ENCODE measurements around the gene TSPAN9. TPM values are rescaled to one million over a fixed set of nuclear protein-coding genes. Genes with fewer than 3 reads are reported as not detected.

TSPAN9 gene
- total and polyA plus RNA-seq, 4 donors, result 27.6 to 40.1 (median 30.9) TPM

DNA sequence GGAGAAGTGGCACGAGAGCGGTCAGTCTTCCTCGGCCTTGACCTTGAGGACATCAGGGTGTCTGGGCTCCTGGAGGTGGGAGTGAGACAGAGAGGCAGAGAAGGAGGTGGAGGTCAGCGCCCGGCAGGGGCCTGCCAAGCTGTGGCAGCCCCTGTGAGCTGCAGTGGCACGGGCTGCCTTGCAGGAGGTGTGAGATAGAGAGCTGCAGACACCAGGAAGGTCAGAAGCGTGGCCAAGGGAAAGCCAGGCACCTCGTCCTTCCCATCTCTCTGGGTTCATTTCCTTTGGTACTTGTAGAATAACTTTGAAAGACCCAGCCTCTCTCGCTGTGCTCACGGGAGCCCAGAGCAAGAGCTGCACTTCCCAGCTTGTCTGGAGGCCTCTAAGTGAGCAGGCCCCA lies 98.1 kb downstream of the TSPAN9 start:
- Histone ChIP-seq H3K4me3 (ENCODE audit: low read depth, low read length) (no peak overlapping the region), H3K27me3 (ENCODE audit: control insufficient read depth, insufficient read depth, low read length) (no peaks in the 10 kb centered on the region), H3K36me3 (ENCODE audit: control insufficient read depth, insufficient read depth, low read length) (peaks cover 5% of the 10 kb centered on the region), H3K27ac (ENCODE audit: low read depth, low read length) (no peak overlapping the region), H3K4me1 (ENCODE audit: control insufficient read depth, insufficient read depth, low read length) (peaks cover 20% of the 10 kb centered on the region), H3K9me3 (ENCODE audit: control insufficient read depth, insufficient read depth, low read length) (no peaks in the 10 kb centered on the region)
- WGBS (ENCODE audit: insufficient coverage), result 86% methylated on average over 8 of the region's 10 CpGs
- DNase-seq (ENCODE audit: low read depth in 4 of 6, low spot score in 6 of 6), result no peak

DNA sequence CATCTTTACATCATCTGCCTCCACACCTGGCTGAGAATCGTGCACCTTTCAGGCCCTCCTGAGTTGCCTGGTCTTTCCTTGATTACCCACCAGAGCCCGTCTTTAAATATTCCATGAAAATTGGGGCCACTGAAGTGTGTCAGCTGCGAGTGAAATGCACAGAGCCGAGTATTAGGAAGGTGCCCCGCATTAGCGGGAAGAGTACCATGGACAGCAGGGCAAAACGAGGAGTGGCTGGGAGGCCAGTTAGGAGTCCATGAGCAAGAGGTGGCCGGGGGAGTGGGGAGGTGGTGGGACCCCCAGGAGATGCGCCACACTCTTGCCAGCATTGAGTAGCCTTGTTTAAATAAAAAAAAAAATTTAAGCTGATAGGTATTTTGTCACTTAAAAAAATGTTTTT lies 99.6 kb downstream of the TSPAN9 start:
- no peak for DNase-seq (ENCODE audit: low read depth in 4 of 6, low spot score in 6 of 6)
- H3K4me3 ChIP-seq (ENCODE audit: low read depth, low read length), result no peak overlapping the region
- peaks cover 20% of the 10 kb centered on the region for H3K4me1 ChIP-seq (ENCODE audit: control insufficient read depth, insufficient read depth, low read length)
- H3K27me3 ChIP-seq (ENCODE audit: control insufficient read depth, insufficient read depth, low read length), result no peaks in the 10 kb centered on the region
- no peaks in the 10 kb centered on the region for H3K9me3 ChIP-seq (ENCODE audit: control insufficient read depth, insufficient read depth, low read length)
- H3K36me3 ChIP-seq (ENCODE audit: control insufficient read depth, insufficient read depth, low read length), result peaks cover 5% of the 10 kb centered on the region
- H3K27ac ChIP-seq (ENCODE audit: low read depth, low read length), result no peak overlapping the region
- WGBS (ENCODE audit: insufficient coverage), result 91% methylated on average over 9 of the region's 9 CpGs

DNA sequence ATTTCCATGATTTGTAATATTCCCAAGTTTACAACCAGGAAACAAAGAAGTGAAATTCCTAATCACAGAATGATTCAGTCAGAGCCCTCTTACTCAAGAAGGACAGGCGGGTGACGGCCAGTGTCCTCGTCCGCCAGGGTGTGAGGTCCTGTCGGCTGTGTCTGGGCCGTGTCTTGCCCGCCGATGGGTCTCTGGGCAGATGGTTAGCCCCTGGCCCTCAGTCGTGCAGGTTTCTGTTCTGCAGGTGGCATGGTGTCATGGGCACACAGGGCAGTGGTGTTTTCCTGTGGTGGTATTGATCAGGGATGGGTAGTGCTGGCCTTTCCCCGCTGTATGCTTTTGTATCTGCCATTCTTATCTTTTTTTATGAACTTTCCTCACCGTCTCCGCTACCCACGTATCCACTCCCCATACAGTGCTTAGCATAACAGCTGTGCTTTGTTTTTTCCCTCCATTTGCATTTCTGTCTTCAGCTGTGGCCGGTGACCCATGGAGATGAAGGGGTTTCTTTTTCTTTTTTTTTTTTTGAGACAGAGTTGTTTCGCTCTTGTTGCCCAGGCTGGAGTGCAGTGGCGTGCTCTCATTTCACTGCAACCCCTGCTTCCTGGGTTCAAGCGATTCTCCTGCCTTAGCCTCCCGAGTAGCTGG lies 100.7 kb downstream of the TSPAN9 start:
- Histone ChIP-seq H3K27me3 (ENCODE audit: control insufficient read depth, insufficient read depth, low read length) (no peaks in the 10 kb centered on the region), H3K36me3 (ENCODE audit: control insufficient read depth, insufficient read depth, low read length) (no peaks in the 10 kb centered on the region), H3K4me3 (ENCODE audit: low read depth, low read length) (no peak overlapping the region), H3K27ac (ENCODE audit: low read depth, low read length) (no peak overlapping the region), H3K4me1 (ENCODE audit: control insufficient read depth, insufficient read depth, low read length) (peaks cover 9% of the 10 kb centered on the region), H3K9me3 (ENCODE audit: control insufficient read depth, insufficient read depth, low read length) (no peaks in the 10 kb centered on the region)
- 86% methylated on average over 9 of the region's 18 CpGs for WGBS (ENCODE audit: insufficient coverage)
- no peak for DNase-seq (ENCODE audit: low read depth in 4 of 6, low spot score in 6 of 6)

DNA sequence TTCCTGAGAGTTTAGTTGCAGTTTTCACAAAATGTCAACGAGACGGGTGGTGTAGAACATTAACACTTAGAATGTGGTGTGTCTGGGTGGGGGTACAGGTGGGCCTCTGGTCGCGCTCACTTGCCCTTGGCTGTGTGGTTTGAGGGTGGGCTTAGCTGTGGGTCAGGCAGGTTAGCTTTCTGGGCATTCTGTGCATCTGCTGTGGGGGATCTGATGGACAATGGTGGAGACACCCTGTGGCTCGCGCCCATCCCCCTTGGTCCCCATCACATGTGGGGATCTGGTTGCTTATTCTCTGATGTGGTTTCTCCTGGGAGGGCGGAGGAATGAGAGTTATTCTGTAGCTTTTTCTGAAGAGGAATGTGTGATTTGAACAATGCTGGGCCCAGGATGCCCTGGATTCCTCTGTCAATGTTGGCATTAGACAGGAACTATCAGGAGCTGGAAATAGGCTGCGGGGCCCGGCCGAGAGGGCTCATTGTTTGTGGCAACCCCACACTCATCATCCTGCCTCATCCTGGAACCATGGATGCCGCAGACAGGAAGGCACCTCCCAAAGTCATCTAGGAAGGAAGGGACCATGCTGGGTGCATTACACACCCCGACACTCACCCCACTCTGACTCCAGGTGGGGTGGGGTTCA lies 101.6 kb downstream of the TSPAN9 start:
- H3K9me3 ChIP-seq (ENCODE audit: control insufficient read depth, insufficient read depth, low read length), result no peaks in the 10 kb centered on the region
- H3K27me3 ChIP-seq (ENCODE audit: control insufficient read depth, insufficient read depth, low read length), result no peaks in the 10 kb centered on the region
- no peaks in the 10 kb centered on the region for H3K36me3 ChIP-seq (ENCODE audit: control insufficient read depth, insufficient read depth, low read length)
- WGBS (ENCODE audit: insufficient coverage), result 92% methylated on average over 11 of the region's 12 CpGs
- no peak overlapping the region for H3K4me3 ChIP-seq (ENCODE audit: low read depth, low read length)
- DNase-seq (ENCODE audit: low read depth in 4 of 6, low spot score in 6 of 6), result no peak
- H3K4me1 ChIP-seq (ENCODE audit: control insufficient read depth, insufficient read depth, low read length), result peaks cover 8% of the 10 kb centered on the region
- H3K27ac ChIP-seq (ENCODE audit: low read depth, low read length), result no peak overlapping the region

DNA sequence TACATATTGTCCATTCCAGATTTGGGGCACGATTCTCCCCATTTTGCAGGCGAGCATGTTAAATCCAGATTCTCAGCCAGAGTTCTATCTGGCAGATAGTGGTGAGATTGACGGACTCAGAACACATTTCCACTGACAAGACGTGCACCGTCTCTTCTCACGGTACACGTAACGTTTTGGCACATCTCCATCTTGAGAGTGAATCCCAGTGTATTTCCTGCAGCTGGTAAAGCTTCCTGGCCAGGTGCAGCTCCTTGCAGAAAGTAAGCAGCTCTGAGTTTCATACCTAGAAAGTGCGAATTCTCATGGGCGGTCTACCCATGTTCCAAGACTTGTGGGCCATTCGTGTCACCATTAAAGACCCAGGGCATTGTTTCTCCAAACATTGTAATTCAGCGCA lies 102.6 kb downstream of the TSPAN9 start:
- Histone ChIP-seq H3K36me3 (ENCODE audit: control insufficient read depth, insufficient read depth, low read length) (no peaks in the 10 kb centered on the region), H3K27ac (ENCODE audit: low read depth, low read length) (no peak overlapping the region), H3K9me3 (ENCODE audit: control insufficient read depth, insufficient read depth, low read length) (no peaks in the 10 kb centered on the region), H3K4me3 (ENCODE audit: low read depth, low read length) (no peak overlapping the region), H3K4me1 (ENCODE audit: control insufficient read depth, insufficient read depth, low read length) (peaks cover 12% of the 10 kb centered on the region), H3K27me3 (ENCODE audit: control insufficient read depth, insufficient read depth, low read length) (no peaks in the 10 kb centered on the region)
- WGBS (ENCODE audit: insufficient coverage), result 85% methylated on average over 9 of the region's 12 CpGs
- no peak for DNase-seq (ENCODE audit: low read depth in 4 of 6, low spot score in 6 of 6)

DNA sequence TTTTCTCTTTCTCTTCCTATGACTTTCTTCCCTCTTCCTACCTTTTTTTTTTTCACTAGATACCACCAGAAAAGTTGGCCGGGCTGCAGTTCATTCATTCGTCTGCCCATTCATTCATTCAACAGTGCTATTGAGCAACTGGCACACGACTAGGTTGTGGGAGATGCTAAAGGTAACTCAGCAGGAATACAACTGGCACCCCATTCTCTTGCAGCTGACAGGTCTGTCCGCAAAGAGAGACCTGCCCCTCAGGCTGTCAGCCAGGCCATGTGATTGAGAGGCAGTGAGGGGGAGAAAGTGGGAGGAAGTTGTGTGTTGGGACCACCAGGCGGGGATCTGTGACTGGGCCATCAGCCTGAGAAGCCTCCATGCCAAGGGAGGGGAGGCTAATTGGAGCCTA lies 105.2 kb downstream of the TSPAN9 start:
- H3K4me1 ChIP-seq (ENCODE audit: control insufficient read depth, insufficient read depth, low read length), result peaks cover 5% of the 10 kb centered on the region
- H3K36me3 ChIP-seq (ENCODE audit: control insufficient read depth, insufficient read depth, low read length), result no peaks in the 10 kb centered on the region
- no peak overlapping the region for H3K4me3 ChIP-seq (ENCODE audit: low read depth, low read length)
- 74% methylated on average over 5 of the region's 5 CpGs for WGBS (ENCODE audit: insufficient coverage)
- H3K9me3 ChIP-seq (ENCODE audit: control insufficient read depth, insufficient read depth, low read length), result no peaks in the 10 kb centered on the region
- DNase-seq (ENCODE audit: low read depth in 4 of 6, low spot score in 6 of 6), result no peak
- H3K27ac ChIP-seq (ENCODE audit: low read depth, low read length), result no peak overlapping the region
- no peaks in the 10 kb centered on the region for H3K27me3 ChIP-seq (ENCODE audit: control insufficient read depth, insufficient read depth, low read length)

DNA sequence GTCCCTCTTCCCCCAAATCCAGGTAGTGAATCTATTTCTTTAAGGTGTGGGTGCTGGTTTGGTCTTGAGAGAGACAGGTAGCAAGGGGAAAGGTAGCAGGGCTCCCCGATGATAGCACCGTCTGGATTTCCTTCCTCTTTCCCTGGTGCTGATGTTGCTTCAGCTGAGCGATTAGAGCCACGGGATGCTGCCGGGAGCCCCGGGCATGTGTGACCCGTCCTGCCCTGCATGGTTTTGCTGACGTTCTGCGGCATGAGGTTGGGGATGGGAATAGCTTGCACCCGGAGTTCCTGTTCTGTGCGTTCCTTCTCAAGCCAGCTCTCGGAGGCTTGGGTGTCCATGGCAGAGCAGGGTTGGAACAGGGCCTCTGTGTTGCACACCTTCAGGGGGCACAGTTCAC lies 107.3 kb downstream of the TSPAN9 start:
- no peak overlapping the region for H3K4me3 ChIP-seq (ENCODE audit: low read depth, low read length)
- H3K36me3 ChIP-seq (ENCODE audit: control insufficient read depth, insufficient read depth, low read length), result no peaks in the 10 kb centered on the region
- peaks cover 9% of the 10 kb centered on the region for H3K4me1 ChIP-seq (ENCODE audit: control insufficient read depth, insufficient read depth, low read length)
- no peak for DNase-seq (ENCODE audit: low read depth in 4 of 6, low spot score in 6 of 6)
- H3K27me3 ChIP-seq (ENCODE audit: control insufficient read depth, insufficient read depth, low read length), result no peaks in the 10 kb centered on the region
- 85% methylated on average over 12 of the region's 12 CpGs for WGBS (ENCODE audit: insufficient coverage)
- no peaks in the 10 kb centered on the region for H3K9me3 ChIP-seq (ENCODE audit: control insufficient read depth, insufficient read depth, low read length)
- no peak overlapping the region for H3K27ac ChIP-seq (ENCODE audit: low read depth, low read length)

DNA sequence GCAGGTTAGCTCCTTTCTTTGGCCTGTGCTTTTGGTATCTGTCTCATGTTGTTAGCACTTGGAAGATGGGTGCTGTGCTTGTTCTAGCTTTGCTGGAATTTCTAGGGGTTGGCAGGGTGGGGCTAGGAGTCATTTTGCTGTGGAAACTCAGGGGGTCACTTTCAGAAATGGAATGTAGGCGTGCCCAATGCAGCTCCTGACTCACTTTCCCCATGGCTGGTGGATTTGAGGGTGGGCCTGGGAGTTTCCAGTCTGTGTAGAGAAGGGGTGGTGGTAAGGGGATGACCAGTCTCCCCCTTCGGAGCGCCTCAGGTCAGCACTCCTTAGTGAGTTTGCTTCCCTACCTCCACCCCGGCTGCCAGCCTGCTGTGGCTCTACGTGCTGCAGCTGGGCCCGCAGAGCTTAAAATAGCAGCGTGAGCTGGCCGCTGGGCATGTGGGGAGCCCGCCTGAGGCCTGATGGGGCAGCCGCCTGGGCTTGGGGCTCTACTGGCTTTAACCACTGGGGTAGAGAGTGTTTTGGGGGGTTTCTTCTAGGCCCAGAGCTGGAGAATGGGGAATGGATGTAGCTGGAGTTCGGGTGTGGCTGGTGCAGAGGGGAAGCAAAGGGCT lies 108.2 kb downstream of the TSPAN9 start:
- Histone ChIP-seq H3K4me1 (ENCODE audit: control insufficient read depth, insufficient read depth, low read length) (peaks cover 16% of the 10 kb centered on the region), H3K27ac (ENCODE audit: low read depth, low read length) (no peak overlapping the region)
- no peak for DNase-seq (ENCODE audit: low read depth in 4 of 6, low spot score in 6 of 6)

DNA sequence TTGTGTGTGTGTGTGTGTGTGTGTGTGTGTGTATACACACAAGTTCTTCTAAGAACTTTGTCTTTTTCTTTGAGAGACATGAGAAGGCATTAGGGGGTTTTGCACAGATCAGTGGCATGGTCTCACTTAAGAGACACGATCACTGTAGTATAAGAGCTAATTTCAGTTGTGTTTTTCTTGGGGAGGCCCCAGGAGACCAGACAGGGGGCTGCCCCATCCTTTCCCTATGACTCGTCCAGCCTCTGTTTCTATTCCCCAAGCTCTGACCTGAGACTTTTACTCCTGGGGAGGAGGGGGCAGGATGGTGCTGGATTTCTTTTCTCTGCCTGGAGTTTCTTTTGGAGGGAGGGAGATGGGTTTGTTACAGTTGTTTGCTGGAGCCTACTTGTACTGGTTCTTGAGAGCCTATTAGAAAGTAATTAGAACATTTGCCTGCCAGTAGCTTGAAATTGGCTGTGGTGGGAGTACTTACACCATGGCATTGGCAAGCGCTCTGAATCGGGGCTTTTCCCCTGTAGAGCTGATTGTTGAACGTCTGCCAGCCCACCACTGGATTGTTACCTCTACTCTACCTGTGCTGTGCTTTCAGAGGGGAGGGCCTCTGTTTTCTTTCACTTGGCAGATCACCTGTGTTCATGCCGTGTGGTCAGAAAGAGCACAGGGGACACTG lies 109.5 kb downstream of the TSPAN9 start:
- Histone ChIP-seq H3K4me3 (ENCODE audit: low read depth, low read length) (no peak overlapping the region), H3K36me3 (ENCODE audit: control insufficient read depth, insufficient read depth, low read length) (no peaks in the 10 kb centered on the region), H3K4me1 (ENCODE audit: control insufficient read depth, insufficient read depth, low read length) (peaks cover 16% of the 10 kb centered on the region), H3K27me3 (ENCODE audit: control insufficient read depth, insufficient read depth, low read length) (no peaks in the 10 kb centered on the region), H3K27ac (ENCODE audit: low read depth, low read length) (no peak overlapping the region), H3K9me3 (ENCODE audit: control insufficient read depth, insufficient read depth, low read length) (no peaks in the 10 kb centered on the region)
- 64% methylated on average over 5 of the region's 6 CpGs for WGBS (ENCODE audit: insufficient coverage)
- peak in 1 of 6 donors; percentile 50 for DNase-seq (ENCODE audit: low read depth in 4 of 6, low spot score in 6 of 6)

More for the DNA sequence above, 108.2 kb downstream of the TSPAN9 start:
- no peaks in the 10 kb centered on the region for H3K36me3 ChIP-seq (ENCODE audit: control insufficient read depth, insufficient read depth, low read length)
- WGBS (ENCODE audit: insufficient coverage), result 92% methylated on average over 8 of the region's 11 CpGs
- no peaks in the 10 kb centered on the region for H3K9me3 ChIP-seq (ENCODE audit: control insufficient read depth, insufficient read depth, low read length)
- no peaks in the 10 kb centered on the region for H3K27me3 ChIP-seq (ENCODE audit: control insufficient read depth, insufficient read depth, low read length)
- no peak overlapping the region for H3K4me3 ChIP-seq (ENCODE audit: low read depth, low read length)

Measured in spinal cord (tissue), 10 donors.